ENCODE data around the gene MTHFD2L. TPM values are rescaled to one million over a fixed set of nuclear protein-coding genes. Genes with fewer than 3 reads are reported as not detected.

The MTHFD2L gene
- total RNA-seq, 4 donors from 2014 or later = 11.8 to 17.1 (median 14.9) TPM

- H3K4me3 ChIP-seq = no peak overlapping the region
- no peaks in the 10 kb centered on the region for H3K27me3 ChIP-seq
- H3K4me1 ChIP-seq = peaks cover 0 to 13% (median 0%) of the 10 kb centered on the region in 4 donors
- DNase-seq = no peak
- H3K36me3 ChIP-seq = no peaks in the 10 kb centered on the region
- TF ChIP-seq POLR2A (IDR thresholded peaks at IDR 0.05) = no peak
- TF ChIP-seq CTCF (IDR thresholded peaks at IDR 0.05) = no peak
- H3K9me3 ChIP-seq = no peaks in the 10 kb centered on the region
- no peak overlapping the region for H3K27ac ChIP-seq
These were observed 39.1 kb upstream of the MTHFD2L start for GRCh38 chr4:74118600-74119338.

GRCh38 chr4:74120086-74120485, 37.8 kb upstream of the MTHFD2L start:
- peaks cover 0 to 13% (median 0%) of the 10 kb centered on the region in 4 donors for H3K4me1 ChIP-seq
- H3K4me3 ChIP-seq = no peak overlapping the region
- H3K36me3 ChIP-seq = no peaks in the 10 kb centered on the region
- no peak for TF ChIP-seq CTCF (IDR thresholded peaks at IDR 0.05)
- no peak for TF ChIP-seq POLR2A (IDR thresholded peaks at IDR 0.05)
- H3K27ac ChIP-seq = no peak overlapping the region
- no peak for DNase-seq
- H3K9me3 ChIP-seq = no peaks in the 10 kb centered on the region
- no peaks in the 10 kb centered on the region for H3K27me3 ChIP-seq

GRCh38 chr4:74121643-74122579, 36.0 kb upstream of the MTHFD2L start:
- Histone ChIP-seq H3K4me1 (peaks cover 0 to 9% (median 0%) of the 10 kb centered on the region in 4 donors), H3K4me3 (no peak overlapping the region), H3K27ac (no peak overlapping the region), H3K36me3 (no peaks in the 10 kb centered on the region), H3K9me3 (no peaks in the 10 kb centered on the region), H3K27me3 (no peaks in the 10 kb centered on the region)
- TF ChIP-seq CTCF (IDR thresholded peaks at IDR 0.05) = no peak
- no peak for TF ChIP-seq POLR2A (IDR thresholded peaks at IDR 0.05)
- no peak for DNase-seq

GRCh38 chr4:74123065-74123728, 34.7 kb upstream of the MTHFD2L start:
- Histone ChIP-seq H3K4me1 (no peaks in the 10 kb centered on the region), H3K27ac (no peak overlapping the region), H3K36me3 (no peaks in the 10 kb centered on the region), H3K4me3 (no peak overlapping the region), H3K27me3 (no peaks in the 10 kb centered on the region), H3K9me3 (no peaks in the 10 kb centered on the region)
- DNase-seq = no peak
- TF ChIP-seq CTCF (IDR thresholded peaks at IDR 0.05) (no peak), POLR2A (IDR thresholded peaks at IDR 0.05) (no peak)

- no peak for DNase-seq
- H3K27me3 ChIP-seq = no peaks in the 10 kb centered on the region
- no peaks in the 10 kb centered on the region for H3K9me3 ChIP-seq
- no peak for TF ChIP-seq CTCF (IDR thresholded peaks at IDR 0.05)
- no peak for TF ChIP-seq POLR2A (IDR thresholded peaks at IDR 0.05)
- H3K4me1 ChIP-seq = no peaks in the 10 kb centered on the region
- no peaks in the 10 kb centered on the region for H3K36me3 ChIP-seq
- no peak overlapping the region for H3K4me3 ChIP-seq
- no peak overlapping the region for H3K27ac ChIP-seq
These were observed 32.9 kb upstream of the MTHFD2L start for GRCh38 chr4:74125029-74125428.
